GM21576 (cell line): ENCODE measurements around the gene PRR36.
A peak's percentile ranks its signal among the peaks of the same experiment; 100 is the strongest.

Source experiments
- ATAC-seq: cut with Tn5 transposase; IDR thresholded peaks from one replicate; pipeline ENCODE4 v1.9.1; 2021; ENCODE audit warnings: mild to moderate bottlenecking, moderate library complexity; ENCODE audit not compliant: unreplicated experiment

The PRR36 gene

DNA sequence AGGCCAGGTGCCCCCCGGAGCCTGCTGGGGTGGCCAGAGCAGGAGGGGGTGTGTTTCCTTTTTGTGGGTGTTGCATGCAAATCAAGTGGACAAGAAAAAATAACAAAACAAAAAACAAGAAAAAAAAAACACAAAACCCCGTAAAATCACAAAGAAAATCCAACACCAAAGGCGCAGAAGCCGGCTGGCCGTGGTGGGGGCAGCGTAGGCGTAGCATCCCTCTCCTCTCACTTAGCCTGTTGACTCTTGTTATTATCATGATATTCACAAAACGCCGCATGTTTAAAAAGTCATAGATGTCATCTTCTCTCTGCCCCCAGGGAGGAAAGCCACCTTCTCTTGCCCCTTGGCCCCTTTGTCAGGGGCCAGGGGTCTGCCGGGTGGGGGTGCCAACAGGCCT is 39.5 kb upstream of the PRR36 start:
- ATAC-seq: no peak

GRCh38 chr19:7912697-7913564 is 38.7 kb upstream of the PRR36 start:
- ATAC-seq: no peak

GRCh38 chr19:7912144-7912696 is 38.0 kb upstream of the PRR36 start:
- ATAC-seq: no peak

GRCh38 chr19:7911508-7912143 is 37.4 kb upstream of the PRR36 start:
- ATAC-seq: no peak

- no peak for ATAC-seq
These were observed 36.4 kb upstream of the PRR36 start for GRCh38 chr19:7910321-7911161.

DNA sequence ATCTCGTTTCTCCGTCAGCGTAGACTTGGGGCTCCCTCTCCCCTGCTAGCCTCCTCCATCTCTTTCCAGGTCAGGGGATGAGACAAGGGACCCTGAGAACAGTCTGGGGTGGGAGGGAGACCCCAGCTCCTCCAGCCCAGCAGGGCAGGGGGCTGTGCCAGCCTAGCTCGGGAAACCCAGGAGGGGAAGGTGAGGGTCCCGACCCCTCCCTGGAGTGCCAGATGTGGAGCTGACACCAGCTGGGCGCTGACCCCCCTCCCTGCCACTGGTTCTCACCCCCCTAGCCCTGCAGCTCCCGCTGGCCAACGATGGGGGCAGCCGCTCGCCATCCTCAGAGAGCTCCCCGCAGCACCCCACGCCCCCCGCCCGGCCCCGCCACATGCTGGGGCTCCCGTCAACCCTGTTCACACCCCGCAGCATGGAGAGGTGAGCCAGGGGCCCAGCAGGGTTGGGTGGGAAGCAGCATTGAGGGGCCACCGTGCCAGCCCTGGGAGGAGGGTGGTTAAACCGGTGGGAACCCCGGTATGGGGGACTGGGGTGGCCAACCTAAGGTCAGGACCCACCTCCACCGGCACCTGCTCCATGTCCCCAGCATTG is 35.4 kb upstream of the PRR36 start:
- ATAC-seq: no peak

GRCh38 chr19:7908742-7909461 is 34.7 kb upstream of the PRR36 start:
- no peak for ATAC-seq

- ATAC-seq: no peak
These were observed 34.0 kb upstream of the PRR36 start for GRCh38 chr19:7908078-7908699.

GRCh38 chr19:7907544-7907943 is 33.4 kb upstream of the PRR36 start:
- no peak for ATAC-seq

DNA sequence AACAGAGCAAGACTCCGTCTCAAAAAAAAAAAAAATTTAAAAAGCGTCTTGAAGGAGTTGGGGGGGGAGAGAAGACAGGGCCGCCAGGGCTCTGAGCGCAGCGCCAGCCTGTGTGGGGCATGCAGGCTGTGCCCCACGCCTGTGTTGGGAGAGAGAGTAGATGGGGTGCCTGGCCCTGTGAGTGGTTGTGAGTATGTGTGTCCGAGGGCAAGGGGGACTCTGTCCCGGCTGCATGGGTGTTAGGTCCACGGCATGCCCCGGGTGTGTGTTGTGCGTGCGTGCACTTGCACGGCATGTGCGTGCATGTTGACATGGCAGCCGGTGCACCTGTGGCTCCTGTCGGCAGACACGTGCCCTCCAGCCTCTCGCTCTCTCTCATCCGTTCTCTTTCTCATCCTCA is 32.9 kb upstream of the PRR36 start:
- no peak for ATAC-seq

DNA sequence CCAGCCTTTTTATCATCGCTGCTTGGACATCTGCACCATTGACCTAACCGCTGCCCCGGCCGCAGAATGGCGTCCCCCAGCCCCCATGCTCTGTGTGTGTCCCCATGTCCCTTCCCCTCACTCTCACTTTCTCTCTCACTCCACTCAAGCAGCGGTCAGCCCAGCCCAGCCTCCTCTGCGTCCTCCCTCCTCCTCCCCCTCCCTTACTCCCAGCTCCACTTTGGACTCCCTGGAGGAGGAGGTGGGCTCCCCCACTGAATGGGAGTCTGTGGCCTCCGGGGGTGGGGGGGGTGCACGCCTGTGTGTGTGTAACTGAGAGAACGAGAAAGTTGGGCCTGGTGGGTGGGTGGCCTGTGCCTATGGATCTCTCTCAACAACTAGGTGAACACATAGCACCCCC is 31.7 kb upstream of the PRR36 start:
- ATAC-seq: no peak

DNA sequence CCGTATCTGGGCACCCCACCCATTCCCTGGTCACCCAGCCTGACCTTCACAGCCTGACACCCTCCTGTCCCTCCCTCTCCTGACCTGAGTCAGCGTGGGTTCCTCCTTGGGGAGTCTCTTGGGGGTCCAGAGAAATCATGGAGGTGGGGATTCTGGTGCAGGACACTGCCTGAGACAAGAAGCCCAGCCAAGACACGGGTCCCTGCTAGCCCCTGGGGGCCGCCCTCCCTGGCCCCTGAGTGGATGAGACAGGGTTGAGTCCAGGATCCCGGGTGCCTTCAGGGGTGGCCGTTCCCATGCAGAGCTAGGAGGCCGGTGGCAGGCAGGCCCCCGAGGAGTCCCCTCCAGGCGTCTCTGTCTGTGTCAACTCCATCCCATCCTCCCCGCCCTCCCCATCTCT is 31.1 kb upstream of the PRR36 start:
- ATAC-seq: no peak

DNA sequence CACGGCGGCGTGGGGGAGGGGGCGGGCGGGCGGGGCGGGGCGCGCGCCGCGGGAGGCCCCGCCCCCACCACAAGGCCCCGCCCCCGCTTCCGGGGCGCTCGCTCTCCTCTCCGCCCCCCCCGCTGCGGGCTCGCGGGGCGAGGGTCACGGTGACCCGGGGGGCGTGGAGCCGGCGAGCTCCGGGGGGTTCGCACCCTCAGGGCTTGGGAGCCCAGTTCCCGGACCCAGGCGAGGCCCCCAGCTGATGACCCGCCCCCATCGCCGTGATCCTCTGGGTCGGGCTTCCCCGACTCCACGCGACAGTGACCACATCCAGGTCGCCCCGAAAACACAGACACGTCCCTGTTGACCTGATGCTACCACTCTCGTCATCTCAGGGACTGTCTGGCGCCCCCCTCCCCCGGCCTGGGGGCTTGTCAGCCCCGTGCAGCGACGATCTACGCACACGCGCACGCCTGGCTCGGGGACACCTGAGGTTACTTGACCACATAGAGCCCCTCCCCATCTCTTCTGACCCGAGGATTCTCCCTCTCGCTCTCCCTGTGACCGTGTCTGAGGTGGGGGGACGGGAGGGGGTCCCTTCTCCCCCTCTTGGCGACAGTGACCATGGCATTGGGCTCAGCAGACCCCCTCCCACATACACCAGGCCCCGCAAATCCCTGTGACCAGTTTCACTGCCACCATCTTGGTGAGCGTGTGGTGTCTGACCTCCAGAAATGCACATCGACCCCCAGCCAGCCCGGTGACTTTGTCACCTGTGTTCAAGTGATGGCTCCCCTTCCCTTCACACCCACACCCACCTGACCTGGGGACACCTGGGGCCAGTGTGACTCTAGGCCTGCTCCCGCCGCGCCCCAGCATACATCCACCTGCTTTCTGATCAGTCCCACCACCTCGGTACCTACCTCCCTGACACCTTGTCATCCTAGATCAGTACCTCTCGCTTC is 30.2 kb upstream of the PRR36 start:
- ATAC-seq: peak; percentile 29

- ATAC-seq: peak; percentile 82
These were observed 29.3 kb upstream of the PRR36 start, which contains the start of gene MAP2K7 for GRCh38 chr19:7903244-7904073. Gene MAP2K7, plus strand, starts transcription at chr19:7903877. Its CDS starts 68 bp downstream, at chr19:7903945.

GRCh38 chr19:7902796-7903243 is 28.6 kb upstream of the PRR36 start:
- ATAC-seq: no peak

- no peak for ATAC-seq
These were observed 27.1 kb upstream of the PRR36 start for GRCh38 chr19:7901337-7901736.

DNA sequence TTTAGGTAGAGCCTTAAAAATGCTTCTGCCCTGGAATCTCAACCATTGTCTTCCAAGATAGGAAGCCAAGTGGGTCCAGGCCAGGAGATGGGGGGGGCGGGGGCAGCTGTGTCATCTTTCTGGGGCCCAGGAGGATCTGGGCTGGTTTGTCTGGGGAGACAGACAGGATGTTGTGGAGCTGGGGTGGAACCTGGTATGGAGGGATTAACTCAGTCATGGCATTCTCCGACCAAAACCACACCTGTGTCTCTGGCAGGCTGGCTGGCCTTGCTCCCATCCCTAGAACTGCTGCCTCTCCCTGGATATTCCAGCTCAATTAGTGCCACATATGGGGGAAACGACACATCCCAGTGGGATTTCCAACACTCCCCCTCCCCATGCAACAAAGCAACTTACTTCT is 26.7 kb upstream of the PRR36 start:
- no peak for ATAC-seq
